CD4-positive, alpha-beta T cell treated with Interleukin-12 subunit alpha and Interleukin-12 subunit beta, for 1 hour (primary cell): ENCODE results near the gene RNU7-1.

Experiments used
- DNase-seq: peaks from one replicate; pipeline ENCODE4 v3.0.0-alpha.2; 2020

Gene RNU7-1

GRCh38 chr12:6919588-6919987 is 24.0 kb upstream of the RNU7-1 start:
- DNase-seq = no peak

DNA sequence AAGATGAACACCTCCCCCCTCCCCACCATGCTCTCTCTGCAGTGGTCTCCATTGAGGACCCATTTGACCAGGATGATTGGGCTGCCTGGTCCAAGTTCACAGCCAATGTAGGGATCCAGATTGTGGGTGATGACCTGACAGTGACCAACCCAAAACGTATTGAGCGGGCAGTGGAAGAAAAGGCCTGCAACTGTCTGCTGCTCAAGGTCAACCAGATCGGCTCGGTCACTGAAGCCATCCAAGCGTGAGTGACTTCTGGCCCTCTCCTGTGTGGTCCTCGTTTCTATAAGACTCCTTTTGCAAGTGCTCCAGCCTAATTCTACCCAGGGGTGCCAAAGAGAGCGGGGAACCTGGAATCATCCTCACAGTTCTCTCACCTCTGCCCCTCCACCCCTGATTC is 22.1 kb upstream of the RNU7-1 start:
- no peak for DNase-seq

- no peak for DNase-seq
Measured at GRCh38 chr12:6921996-6922946, 21.3 kb upstream of the RNU7-1 start.

DNA sequence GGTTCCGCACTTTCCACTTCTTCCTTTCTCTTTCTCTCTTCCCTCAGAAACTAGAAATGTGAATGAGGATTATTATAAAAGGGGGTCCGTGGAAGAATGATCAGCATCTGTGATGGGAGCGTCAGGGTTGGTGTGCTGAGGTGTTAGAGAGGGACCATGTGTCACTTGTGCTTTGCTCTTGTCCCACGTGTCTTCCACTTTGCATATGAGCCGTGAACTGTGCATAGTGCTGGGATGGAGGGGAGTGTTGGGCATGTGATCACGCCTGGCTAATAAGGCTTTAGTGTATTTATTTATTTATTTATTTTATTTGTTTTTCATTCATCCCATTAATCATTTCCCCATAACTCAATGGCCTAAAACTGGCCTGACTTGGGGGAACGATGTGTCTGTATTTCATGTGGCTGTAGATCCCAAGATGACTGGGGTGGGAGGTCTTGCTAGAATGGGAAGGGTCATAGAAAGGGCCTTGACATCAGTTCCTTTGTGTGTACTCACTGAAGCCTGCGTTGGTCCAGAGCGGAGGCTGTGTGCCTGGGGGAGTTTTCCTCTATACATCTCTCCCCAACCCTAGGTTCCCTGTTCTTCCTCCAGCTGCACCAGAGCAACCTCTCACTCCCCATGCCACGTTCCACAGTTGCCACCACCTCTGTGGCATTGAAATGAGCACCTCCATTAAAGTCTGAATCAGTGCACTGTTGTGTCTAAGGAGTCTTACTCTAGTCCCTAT is 20.4 kb upstream of the RNU7-1 start:
- no peak for DNase-seq

DNA sequence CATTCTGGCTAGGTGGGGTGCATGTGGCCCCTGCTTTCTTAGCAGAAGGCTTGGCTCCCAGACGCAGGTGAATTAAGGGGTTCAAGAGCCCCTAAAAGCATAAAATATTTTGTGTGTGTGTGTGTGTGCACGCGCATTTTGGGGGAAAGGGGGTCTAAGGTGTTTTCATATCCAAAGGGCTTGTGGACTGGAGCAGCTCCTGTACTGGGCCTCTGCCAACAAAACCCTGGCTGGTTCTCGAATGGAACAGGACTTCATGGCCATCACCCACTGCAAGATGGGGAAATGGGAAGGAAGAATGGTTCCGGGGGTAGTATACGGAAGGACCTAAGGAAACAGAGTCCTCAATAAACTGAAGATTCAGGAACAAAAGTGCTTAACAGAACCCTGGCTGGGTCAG is 19.8 kb upstream of the RNU7-1 start:
- DNase-seq = no peak

GRCh38 chr12:6925239-6925539 is 18.4 kb upstream of the RNU7-1 start:
- DNase-seq = no peak

DNA sequence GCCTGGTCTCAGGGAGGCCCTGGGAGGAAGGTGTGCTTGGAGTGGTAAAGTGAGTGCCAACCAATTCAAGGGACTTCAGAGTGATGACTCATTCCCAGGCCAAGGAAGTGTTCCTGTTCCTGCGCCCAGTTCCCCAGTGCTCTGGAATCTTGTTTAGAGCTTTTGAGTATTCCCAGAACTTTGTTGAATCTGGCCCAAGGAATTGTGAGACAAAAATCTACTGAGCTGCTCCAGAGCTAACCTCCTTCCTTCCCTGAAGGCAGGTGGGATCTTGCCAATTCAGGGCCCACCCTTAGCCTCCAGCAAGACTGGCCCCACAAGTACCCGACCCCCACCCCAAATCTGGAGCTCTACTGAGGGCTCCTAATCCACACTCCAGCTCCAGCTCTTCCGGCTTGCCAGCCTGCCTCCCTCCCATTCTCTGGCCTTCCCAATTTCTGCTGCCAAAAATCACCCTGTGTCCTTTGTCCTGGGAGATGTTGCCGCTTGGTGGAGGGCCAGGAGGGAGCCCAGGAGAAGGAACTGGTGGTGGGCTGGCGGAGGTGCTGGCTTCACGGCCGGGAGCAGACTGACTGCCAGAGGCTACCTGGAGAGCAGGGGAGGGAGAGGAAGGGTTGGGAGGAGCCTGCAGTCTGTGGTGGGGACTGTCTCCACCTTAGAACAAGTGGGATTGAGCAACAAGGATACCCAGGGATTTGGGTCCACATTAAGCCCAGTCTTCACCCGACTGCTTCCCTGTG is 17.9 kb upstream of the RNU7-1 start:
- no peak for DNase-seq

DNA sequence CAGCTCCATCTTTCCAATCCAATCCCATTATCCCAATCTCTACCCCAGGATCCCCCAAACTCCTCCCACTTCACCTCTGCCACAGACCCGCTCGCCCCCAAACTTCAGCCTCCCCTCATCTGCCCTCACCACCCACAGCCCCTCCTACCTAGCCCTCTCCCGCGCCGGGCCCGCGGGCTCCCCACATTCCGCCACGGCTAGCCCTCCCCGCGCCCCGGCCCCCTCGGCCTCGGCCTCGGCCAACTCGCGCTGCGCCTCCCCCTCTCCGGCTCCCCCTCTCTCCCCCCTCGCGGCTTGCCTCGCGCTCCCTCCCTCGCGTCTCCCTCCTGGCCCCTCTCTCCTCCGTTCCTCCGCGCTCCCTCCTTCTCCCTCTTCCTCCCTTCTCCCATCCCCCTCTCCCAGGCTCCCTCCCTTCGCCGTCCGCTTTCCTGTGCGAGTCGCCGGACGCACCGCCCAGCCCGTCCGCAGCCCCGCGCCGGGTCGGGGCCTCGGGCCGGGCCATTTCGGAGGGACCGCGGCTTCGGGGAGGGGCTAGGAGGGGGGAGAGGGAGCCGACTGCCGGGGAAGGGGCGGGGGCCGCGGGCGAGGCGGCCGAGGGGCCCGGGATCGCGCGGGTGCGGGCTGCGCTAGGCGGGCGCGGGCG is 16.1 kb upstream of the RNU7-1 start, which contains the start of gene ATN1:
ATN1 (plus strand) TSS at position 581 of the 643 bp plus-strand sequence. CDS start 6,043 bp downstream, outside the sequence.
- DNase-seq = peak; percentile 55

GRCh38 chr12:6928022-6928702 is 15.5 kb upstream of the RNU7-1 start:
- DNase-seq = peak; percentile 43

GRCh38 chr12:6928703-6929407 is 14.8 kb upstream of the RNU7-1 start:
- no peak for DNase-seq

DNA sequence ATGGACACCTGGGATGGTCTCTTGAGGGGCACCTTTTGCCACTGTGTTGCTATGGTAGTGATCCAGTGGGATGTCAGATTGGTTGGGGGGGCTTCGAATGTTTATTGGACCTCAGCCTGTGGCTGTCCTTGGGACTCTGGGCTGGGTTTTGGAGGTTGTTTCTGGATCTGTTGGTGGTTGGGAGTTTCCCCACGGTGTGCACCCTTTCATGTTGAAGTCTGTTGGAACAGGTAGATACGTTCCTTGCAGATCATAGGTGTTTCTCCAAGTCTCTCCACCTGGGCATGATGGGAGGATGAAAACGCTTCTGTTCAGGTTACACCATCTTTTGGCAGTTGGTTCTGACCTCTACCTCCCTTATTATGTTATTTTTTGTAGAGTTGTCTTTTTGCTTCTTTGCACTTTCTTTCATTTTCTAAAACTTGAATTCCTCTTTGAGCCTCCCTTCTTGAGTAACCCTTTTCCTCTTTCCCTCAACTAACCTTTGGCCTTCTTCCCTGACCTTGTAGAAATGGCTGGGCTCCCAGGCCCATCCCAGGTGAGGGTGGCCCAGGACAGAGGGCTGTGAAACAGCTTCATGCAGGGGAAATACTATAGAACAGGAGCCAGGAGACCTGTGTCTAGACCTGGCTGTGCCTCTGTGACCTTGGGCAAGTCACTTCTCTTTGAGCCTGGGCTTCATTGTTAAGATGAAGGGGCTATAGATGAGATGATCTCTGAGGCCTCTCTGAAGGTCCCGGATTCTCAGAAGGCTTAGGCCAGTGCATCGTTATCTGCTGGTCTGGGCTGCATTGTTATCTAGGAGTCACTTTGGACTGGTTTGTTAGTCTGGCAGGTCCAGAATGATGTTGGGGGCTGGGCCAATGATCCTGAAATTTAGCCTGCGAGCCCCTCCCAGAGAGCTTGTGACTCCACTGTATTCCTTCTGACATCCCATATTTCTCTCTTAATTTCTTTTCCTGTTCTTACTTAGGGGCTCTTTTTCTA is 13.9 kb upstream of the RNU7-1 start:
- no peak for DNase-seq

DNA sequence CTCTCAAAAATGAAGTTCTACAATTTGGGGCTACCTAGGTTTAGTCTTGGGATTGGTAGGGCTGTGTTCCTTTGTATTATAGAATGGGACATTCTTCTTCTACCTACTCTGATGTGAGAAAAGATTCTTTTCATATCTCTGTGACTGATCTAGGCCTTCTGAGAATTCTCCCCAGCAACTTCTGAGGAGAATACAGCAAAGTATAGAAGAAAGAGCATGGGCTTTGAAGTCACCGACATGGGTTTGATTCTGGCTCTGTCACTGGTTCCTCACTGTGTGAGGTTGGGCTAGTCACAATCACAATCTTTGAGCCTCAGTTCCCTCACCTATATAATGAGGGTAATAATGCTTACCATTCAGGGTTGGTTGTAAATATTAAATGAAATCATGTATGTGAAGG is 10.8 kb upstream of the RNU7-1 start:
- DNase-seq = no peak

DNA sequence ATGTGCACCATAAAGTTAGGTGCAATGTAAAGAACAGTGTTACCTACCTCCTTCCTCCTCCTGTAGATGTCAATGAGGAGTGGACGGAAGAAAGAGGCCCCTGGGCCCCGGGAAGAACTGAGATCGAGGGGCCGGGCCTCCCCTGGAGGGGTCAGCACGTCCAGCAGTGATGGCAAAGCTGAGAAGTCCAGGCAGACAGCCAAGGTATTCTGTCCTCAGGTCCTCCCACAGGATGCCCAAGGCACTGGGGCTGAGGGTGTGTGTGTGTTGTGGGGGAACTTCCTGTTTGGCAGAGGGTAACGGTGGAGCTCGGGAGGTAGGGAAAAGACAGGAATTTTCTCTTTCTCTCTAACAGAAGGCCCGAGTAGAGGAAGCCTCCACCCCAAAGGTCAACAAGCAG is 9.5 kb upstream of the RNU7-1 start:
- no peak for DNase-seq

- no peak for DNase-seq
Measured at GRCh38 chr12:6935371-6936193, 8.0 kb upstream of the RNU7-1 start.

- DNase-seq = no peak
Measured at GRCh38 chr12:6936194-6936635, 7.4 kb upstream of the RNU7-1 start.

DNA sequence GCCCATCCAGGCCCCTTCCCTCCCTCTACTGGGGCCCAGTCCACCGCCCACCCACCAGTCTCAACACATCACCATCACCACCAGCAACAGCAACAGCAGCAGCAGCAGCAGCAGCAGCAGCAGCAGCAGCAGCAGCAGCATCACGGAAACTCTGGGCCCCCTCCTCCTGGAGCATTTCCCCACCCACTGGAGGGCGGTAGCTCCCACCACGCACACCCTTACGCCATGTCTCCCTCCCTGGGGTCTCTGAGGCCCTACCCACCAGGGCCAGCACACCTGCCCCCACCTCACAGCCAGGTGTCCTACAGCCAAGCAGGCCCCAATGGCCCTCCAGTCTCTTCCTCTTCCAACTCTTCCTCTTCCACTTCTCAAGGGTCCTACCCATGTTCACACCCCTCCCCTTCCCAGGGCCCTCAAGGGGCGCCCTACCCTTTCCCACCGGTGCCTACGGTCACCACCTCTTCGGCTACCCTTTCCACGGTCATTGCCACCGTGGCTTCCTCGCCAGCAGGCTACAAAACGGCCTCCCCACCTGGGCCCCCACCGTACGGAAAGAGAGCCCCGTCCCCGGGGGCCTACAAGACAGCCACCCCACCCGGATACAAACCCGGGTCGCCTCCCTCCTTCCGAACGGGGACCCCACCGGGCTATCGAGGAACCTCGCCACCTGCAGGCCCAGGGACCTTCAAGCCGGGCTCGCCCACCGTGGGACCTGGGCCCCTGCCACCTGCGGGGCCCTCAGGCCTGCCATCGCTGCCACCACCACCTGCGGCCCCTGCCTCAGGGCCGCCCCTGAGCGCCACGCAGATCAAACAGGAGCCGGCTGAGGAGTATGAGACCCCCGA is 6.8 kb upstream of the RNU7-1 start:
- DNase-seq = peak; percentile 57

- peak; percentile 96 for DNase-seq
Measured at GRCh38 chr12:6937481-6938352, 5.9 kb upstream of the RNU7-1 start.
